Hematopoietic multipotent progenitor cell treated with erythropoietin and hydrocortisone succinate and interleukin-3 and kit ligand, for 17 days (in vitro differentiated cells): ENCODE results near the gene TMTC1.
"Not testable (repeated sequence)": the region's sequence is repeated elsewhere in the genome, so short reads cannot be mapped to it uniquely, and the experiment has no call there.

ENCODE experiments used
- DNase-seq: peaks from one replicate; pipeline ENCODE4 v3.0.0-alpha.2; 2015; ENCODE audit warnings: low spot score

TMTC1 gene

GRCh38 chr12:29783773-29784666 is at the start of gene TMTC1:
TMTC1 (minus strand) TSS chr12:29783942; CDS start chr12:29783751, 191 bp downstream.
- DNase-seq, result no peak

- DNase-seq, result no peak
Observed at GRCh38 chr12:29831173-29831572, 47.4 kb upstream of the TMTC1 start.

- no peak for DNase-seq
Observed at GRCh38 chr12:29830391-29830790, 46.6 kb upstream of the TMTC1 start.

GRCh38 chr12:29818916-29819623 is 35.3 kb upstream of the TMTC1 start:
- DNase-seq, result no peak

GRCh38 chr12:29816874-29817725 is 33.4 kb upstream of the TMTC1 start:
- DNase-seq, result no peak

GRCh38 chr12:29809616-29810361 is 26.0 kb upstream of the TMTC1 start:
- not testable (repeated sequence) for DNase-seq

- no peak for DNase-seq
Observed at GRCh38 chr12:29807129-29807528, 23.4 kb upstream of the TMTC1 start.

GRCh38 chr12:29804019-29804418 is 20.3 kb upstream of the TMTC1 start:
- DNase-seq, result no peak

GRCh38 chr12:29799591-29799990 is 15.8 kb upstream of the TMTC1 start:
- no peak for DNase-seq

GRCh38 chr12:29797565-29798355 is 14.0 kb upstream of the TMTC1 start:
- no peak for DNase-seq

- no peak for DNase-seq
Observed at GRCh38 chr12:29796823-29797263, 13.1 kb upstream of the TMTC1 start.

- no peak for DNase-seq
Observed at GRCh38 chr12:29795715-29796114, 12.0 kb upstream of the TMTC1 start.

- DNase-seq, result no peak
Observed at GRCh38 chr12:29794862-29795261, 11.1 kb upstream of the TMTC1 start.

- no peak for DNase-seq
Observed at GRCh38 chr12:29792853-29793252, 9.1 kb upstream of the TMTC1 start.

GRCh38 chr12:29792132-29792531 is 8.4 kb upstream of the TMTC1 start:
- DNase-seq, result no peak

GRCh38 chr12:29782871-29783772 is 620 bp downstream of the TMTC1 start:
- no peak for DNase-seq

- no peak for DNase-seq
Observed at GRCh38 chr12:29782285-29782870, 1.4 kb downstream of the TMTC1 start.

- DNase-seq, result no peak
Observed at GRCh38 chr12:29781705-29782266, 2.0 kb downstream of the TMTC1 start.

GRCh38 chr12:29781188-29781587 is 2.6 kb downstream of the TMTC1 start:
- no peak for DNase-seq
